Hepatocyte (in vitro differentiated cells): ENCODE measurements around the gene COX5A. TPM values are rescaled to one million over a fixed set of nuclear protein-coding genes. Genes with fewer than 3 reads are reported as not detected.

Experiments
- DNase-seq: peaks from one replicate; pipeline ENCODE4 v3.0.0-alpha.2; 2016; ENCODE audit warnings: low spot score
- H2AFZ ChIP-seq: fragments of 200-600 bp; sonication (generic); 2 replicates; pipeline ENCODE4 v1.6.0; 2016; ENCODE audit warnings: antibody characterized with exemption, mild to moderate bottlenecking
- H3K27ac ChIP-seq: fragments of 200-600 bp; sonication (generic); 2 replicates; pipeline ENCODE4 v1.5.1; 2016; ENCODE audit warnings: mild to moderate bottlenecking
- H3K27me3 ChIP-seq: fragments of 200-600 bp; sonication (generic); 2 replicates; pipeline ENCODE4 v1.6.1; 2016
- H3K36me3 ChIP-seq: fragments of 200-600 bp; sonication (generic); replicated peaks from 2 replicates; pipeline ENCODE4 v1.5.1; 2016; ENCODE audit warnings: low read depth; ENCODE audit not compliant: insufficient read depth
- H3K4me1 ChIP-seq: fragments of 200-600 bp; sonication (generic); 2 replicates; pipeline ENCODE4 v1.5.1; 2016; ENCODE audit warnings: mild to moderate bottlenecking, moderate library complexity; ENCODE audit not compliant: insufficient read depth
- H3K4me2 ChIP-seq: fragments of 200-600 bp; sonication (generic); 2 replicates; pipeline ENCODE4 v1.6.0; 2016
- H3K4me3 ChIP-seq: fragments of 200-600 bp; sonication (generic); 2 replicates; pipeline ENCODE4 v1.5.1; 2016; ENCODE audit warnings: mild to moderate bottlenecking
- H3K79me2 ChIP-seq: fragments of 200-600 bp; sonication (generic); 2 replicates; pipeline ENCODE4 v1.6.0; 2017; ENCODE audit warnings: mild to moderate bottlenecking
- H3K9me2 ChIP-seq: fragments of 200-600 bp; sonication (generic); replicated peaks from 2 replicates; pipeline ENCODE4 v1.6.0; 2017; ENCODE audit warnings: mild to moderate bottlenecking; ENCODE audit not compliant: insufficient read depth
- H3K9me3 ChIP-seq: fragments of 200-600 bp; sonication (generic); 2 replicates; pipeline ENCODE4 v1.5.1; 2016; ENCODE audit warnings: low read depth, mild to moderate bottlenecking
- H4K20me1 ChIP-seq: fragments of 200-600 bp; sonication (generic); 2 replicates; pipeline ENCODE4 v1.6.0; 2016; ENCODE audit warnings: mild to moderate bottlenecking; ENCODE audit not compliant: insufficient read depth, poor library complexity, severe bottlenecking
- CTCF ChIP-seq: fragments of 200-600 bp; sonication (generic); IDR thresholded peaks from 2 replicates; pipeline ENCODE4 v1.5.1; 2016; ENCODE audit warnings: antibody characterized with exemption, mild to moderate bottlenecking; ENCODE audit not compliant: poor library complexity
- EZH2 ChIP-seq: fragments of 200-600 bp; sonication (generic); IDR thresholded peaks from 2 replicates; pipeline ENCODE4 v1.6.1; 2016; ENCODE audit warnings: antibody characterized with exemption, mild to moderate bottlenecking, borderline replicate concordance
- EZH2phosphoT487 ChIP-seq: fragments of 200-600 bp; sonication (generic); IDR thresholded peaks from one replicate; pipeline ENCODE4 v1.6.1; 2018; ENCODE audit warnings: antibody characterized with exemption, mild to moderate bottlenecking, low read depth, moderate library complexity; ENCODE audit not compliant: unreplicated experiment, severe bottlenecking
- WGBS: methylation state at CpG from one replicate; pipeline ENCODE4 v1.1.6; 2016; ENCODE audit warnings: low lambda C conversion rate; ENCODE audit errors: missing lambda C conversion rate; 5-methylcytosine and 5-hydroxymethylcytosine counted together
- polyA plus RNA-seq: library from polyadenylated mRNA; unstranded; fragments of >200 nt; fragmentation: Nextera tagmentation; extraction: Ambion mirVana; gene quantifications from 2 replicates; pipeline ENCODE4 v1.2.1, GENCODE V29; 2016
- total RNA-seq: library from RNA; depleted of rRNA; stranded (reverse); fragments of >200 nt; gene quantifications from 2 replicates; pipeline ENCODE4 v1.2.3, GENCODE V29; 2014

COX5A gene
- total and polyA plus RNA-seq, 2 experiments from 2014 or later: 151 to 449 TPM

- Histone ChIP-seq H3K4me1 (no peaks in the 10 kb centered on the region), H3K36me3 (no peaks in the 10 kb centered on the region), H4K20me1 (no peaks in the 10 kb centered on the region), H3K4me3 (no peak overlapping the region), H3K79me2 (no peaks in the 10 kb centered on the region), H3K4me2 (no peak overlapping the region), H3K9me3 (no peaks in the 10 kb centered on the region), H3K9me2 (no peaks in the 10 kb centered on the region), H2AFZ (no peak overlapping the region), H3K27me3 (peaks cover 5% of the 10 kb centered on the region), H3K27ac (no peak overlapping the region)
- TF ChIP-seq EZH2phosphoT487 (no peak), EZH2 (no peak), CTCF (no peak)
- WGBS: 98% methylated on average over 5 of the region's 5 CpGs
- DNase-seq: no peak
These were observed 29.8 kb upstream of the COX5A start for GRCh38 chr15:74967670-74968069.

GRCh38 chr15:74964794-74965193 lies 26.9 kb upstream of the COX5A start:
- Histone ChIP-seq H3K4me2 (no peak overlapping the region), H3K27me3 (peaks cover 29% of the 10 kb centered on the region)
- WGBS: 43% methylated on average over 3 of the region's 3 CpGs

GRCh38 chr15:74963213-74963612 lies 25.3 kb upstream of the COX5A start:
- Histone ChIP-seq H2AFZ (no peak overlapping the region), H3K27me3 (peaks cover 42% of the 10 kb centered on the region), H3K36me3 (no peaks in the 10 kb centered on the region), H3K9me2 (no peaks in the 10 kb centered on the region), H3K4me1 (peaks cover 10% of the 10 kb centered on the region), H3K4me2 (no peak overlapping the region), H3K27ac (no peak overlapping the region), H4K20me1 (no peaks in the 10 kb centered on the region), H3K9me3 (no peaks in the 10 kb centered on the region), H3K79me2 (no peaks in the 10 kb centered on the region), H3K4me3 (no peak overlapping the region)
- no peak for DNase-seq
- 88% methylated on average over 4 of the region's 4 CpGs for WGBS
- no peak for TF ChIP-seq CTCF
- TF ChIP-seq EZH2: no peak
- no peak for TF ChIP-seq EZH2phosphoT487

More at GRCh38 chr15:74964794-74965193, 26.9 kb upstream of the COX5A start:
- H3K79me2 ChIP-seq: no peaks in the 10 kb centered on the region
- DNase-seq: no peak
- H2AFZ ChIP-seq: no peak overlapping the region
- H3K9me3 ChIP-seq: no peaks in the 10 kb centered on the region
- no peaks in the 10 kb centered on the region for H3K4me1 ChIP-seq
- TF ChIP-seq EZH2 (no peak), EZH2phosphoT487 (no peak), CTCF (no peak)
- no peaks in the 10 kb centered on the region for H3K9me2 ChIP-seq
- no peaks in the 10 kb centered on the region for H3K36me3 ChIP-seq
- no peak overlapping the region for H3K27ac ChIP-seq
- H4K20me1 ChIP-seq: no peaks in the 10 kb centered on the region
- H3K4me3 ChIP-seq: no peak overlapping the region

GRCh38 chr15:74962671-74963070 lies 24.8 kb upstream of the COX5A start:
- H3K27me3 ChIP-seq: peaks cover 47% of the 10 kb centered on the region
- H3K4me1 ChIP-seq: peaks cover 15% of the 10 kb centered on the region
- no peak overlapping the region for H3K4me2 ChIP-seq
- no peak for DNase-seq
- no peaks in the 10 kb centered on the region for H4K20me1 ChIP-seq
- H3K9me3 ChIP-seq: no peaks in the 10 kb centered on the region
- TF ChIP-seq EZH2phosphoT487 (no peak), EZH2 (no peak), CTCF (no peak)
- no peaks in the 10 kb centered on the region for H3K36me3 ChIP-seq
- no peaks in the 10 kb centered on the region for H3K79me2 ChIP-seq
- no peak overlapping the region for H2AFZ ChIP-seq
- 53% methylated on average over 2 of the region's 2 CpGs for WGBS
- H3K27ac ChIP-seq: no peak overlapping the region
- H3K9me2 ChIP-seq: no peaks in the 10 kb centered on the region
- no peak overlapping the region for H3K4me3 ChIP-seq
